H1 (cell line): ENCODE data around the gene GNAQ. TPM values are rescaled to one million over a fixed set of nuclear protein-coding genes. Genes with fewer than 3 reads are reported as not detected.

ENCODE experiments used
- CTCF ChIA-PET: fragments of 300-600 bp; sonication (Branson Sonifier 250); formaldehyde crosslinking; loops from one replicate; lab custom pipeline; 2021; ENCODE audit not compliant: partially characterized antibody; lab: Charles Lee
- POLR2A ChIA-PET: fragments of 300-600 bp; sonication (Branson Sonifier 250); formaldehyde crosslinking; loops from one replicate; lab custom pipeline; 2021; ENCODE audit warnings: inconsistent platforms; ENCODE audit not compliant: partially characterized antibody; lab: Charles Lee
- DNase-seq, 2 experiments: peaks; one replicate each; pipeline versions ENCODE4 v3.0.0 to v3.0.0-alpha.2; 2010 to 2022; ENCODE audit warnings: low spot score in 2 of 2, low read depth in 1 of 2, mixed read lengths in 1 of 2
- FAIRE-seq: peaks from 2 replicates; lab custom pipeline; 2011; peaks lifted over from hg19 to GRCh38; lab: Jason Lieb, UNC
- H2AFZ ChIP-seq: 2 replicates; pipeline ENCODE4 v1.8.1; 2012; ENCODE audit warnings: low read length, inconsistent platforms
- H2AK5ac ChIP-seq: 2 replicates; pipeline ENCODE4 v1.6.1; 2013; ENCODE audit warnings: low read depth, low read length
- H2BK120ac ChIP-seq: replicated peaks from 2 replicates; pipeline ENCODE3; 2013; ENCODE audit warnings: low read depth, low read length, inconsistent platforms
- H2BK12ac ChIP-seq: 2 replicates; pipeline ENCODE4 v1.6.1; 2013; ENCODE audit warnings: low read depth, low read length
- H2BK15ac ChIP-seq: 2 replicates; pipeline ENCODE4 v1.6.1; 2013; ENCODE audit warnings: low read length
- H2BK20ac ChIP-seq: 2 replicates; pipeline ENCODE4 v1.6.1; 2013; ENCODE audit warnings: low read length
- H2BK5ac ChIP-seq: 2 replicates; pipeline ENCODE4 v1.6.1; 2013; ENCODE audit warnings: low read depth, low read length
- H3K14ac ChIP-seq: 2 replicates; pipeline ENCODE4 v1.6.1; 2013; ENCODE audit warnings: inconsistent platforms; ENCODE audit not compliant: insufficient read length
- H3K18ac ChIP-seq: 2 replicates; pipeline ENCODE4 v1.6.1; 2013; ENCODE audit warnings: low read length; ENCODE audit errors: extremely low read depth
- H3K23ac ChIP-seq: 2 replicates; pipeline ENCODE4 v1.6.1; 2013; ENCODE audit warnings: inconsistent platforms; ENCODE audit not compliant: insufficient read length
- H3K23me2 ChIP-seq: 2 replicates; pipeline ENCODE4 v1.6.1; 2013; ENCODE audit warnings: low read depth, low read length
- H3K27ac ChIP-seq: 2 replicates; pipeline ENCODE4 v1.6.1; 2011; ENCODE audit warnings: low read depth, low read length, inconsistent platforms
- H3K27me3 ChIP-seq, 4 experiments: replicated peaks in 1 of 4; 1 replicate in 1 of 4; 2 replicates in 3 of 4; pipeline versions ENCODE4 v1.6.1 to v1.8.1; 2011 to 2013; ENCODE audit warnings: low read length in 3 of 4, mild to moderate bottlenecking in 3 of 4, inconsistent platforms in 2 of 4, mixed read lengths in 2 of 4, moderate library complexity in 1 of 4; ENCODE audit not compliant: control insufficient read depth in 3 of 4, insufficient read depth in 3 of 4; ENCODE audit errors: extremely low read depth in 1 of 4
- H3K36me3 ChIP-seq, 4 experiments: 2 replicates each; pipeline versions ENCODE4 v1.6.1 to v1.8.1; 2011 to 2013; ENCODE audit warnings: mild to moderate bottlenecking in 4 of 4, low read length in 3 of 4, moderate library complexity in 2 of 4, control low read depth in 1 of 4, inconsistent platforms in 1 of 4; ENCODE audit not compliant: insufficient read depth in 4 of 4, control insufficient read depth in 2 of 4
- H3K4ac ChIP-seq: replicated peaks from 2 replicates; pipeline ENCODE3; 2013; ENCODE audit warnings: low read length, low read depth, mixed read lengths, inconsistent platforms; ENCODE audit not compliant: insufficient read length
- H3K4me1 ChIP-seq, 4 experiments: replicated peaks in 1 of 4; 1 replicate in 1 of 4; 2 replicates in 3 of 4; pipeline versions ENCODE4 v1.6.1 to v1.8.1; 2011 to 2013; ENCODE audit warnings: low read length in 3 of 4, inconsistent platforms in 2 of 4, mixed read lengths in 1 of 4; ENCODE audit not compliant: insufficient read depth in 4 of 4, control insufficient read depth in 3 of 4
- H3K4me2 ChIP-seq, 2 experiments: 2 replicates each; pipeline versions ENCODE4 v1.6.1 to v1.8.1; 2011 to 2013; ENCODE audit warnings: low read depth in 2 of 2, low read length in 2 of 2, control low read depth in 1 of 2, inconsistent platforms in 1 of 2, mild to moderate bottlenecking in 1 of 2; ENCODE audit not compliant: insufficient read depth in 1 of 2
- H3K4me3 ChIP-seq, 4 experiments: fragments of 200-600, 300-600 bp in 1 of 4; sonication (generic), shearing (Covaris generic), sonication (Bioruptor Twin) in 1 of 4; 2 replicates each; pipeline versions ENCODE4 v1.5.1 to v1.8.1; 2011 to 2016; ENCODE audit warnings: low read length in 4 of 4, low read depth in 3 of 4, control low read depth in 2 of 4, inconsistent platforms in 2 of 4, mild to moderate bottlenecking in 2 of 4, mixed read lengths in 1 of 4, moderate library complexity in 1 of 4; ENCODE audit not compliant: insufficient read depth in 2 of 4; ENCODE audit errors: extremely low read depth in 1 of 4
- H3K56ac ChIP-seq: replicated peaks from 2 replicates; pipeline ENCODE3; 2013; ENCODE audit warnings: low read depth, mild to moderate bottlenecking, mixed read lengths, low read length, inconsistent platforms; ENCODE audit not compliant: insufficient read length
- H3K79me1 ChIP-seq: 2 replicates; pipeline ENCODE4 v1.6.1; 2013; ENCODE audit warnings: low read depth, low read length, control low read depth
- H3K79me2 ChIP-seq, 2 experiments: 2 replicates each; pipeline versions ENCODE4 v1.6.1 to v1.8.1; 2012 to 2013; ENCODE audit warnings: low read length in 2 of 2, mild to moderate bottlenecking in 2 of 2, inconsistent platforms in 1 of 2; ENCODE audit not compliant: insufficient read depth in 2 of 2, control insufficient read depth in 1 of 2
- H3K9ac ChIP-seq, 4 experiments: replicated peaks in 1 of 4; 1 replicate in 1 of 4; 2 replicates in 3 of 4; pipeline versions ENCODE4 v1.6.1 to v1.8.1; 2011 to 2013; ENCODE audit warnings: low read depth in 3 of 4, low read length in 3 of 4, control low read depth in 2 of 4, mild to moderate bottlenecking in 2 of 4, moderate library complexity in 2 of 4, inconsistent platforms in 1 of 4; ENCODE audit errors: extremely low read depth in 1 of 4
- H3K9me3 ChIP-seq, 2 experiments: 2 replicates each; pipeline versions ENCODE4 v1.6.1 to v1.8.1; 2012 to 2013; ENCODE audit warnings: mild to moderate bottlenecking in 2 of 2, moderate library complexity in 2 of 2, control low read depth in 1 of 2, inconsistent platforms in 1 of 2, low read depth in 1 of 2, low read length in 1 of 2, mixed read lengths in 1 of 2; ENCODE audit not compliant: insufficient read depth in 2 of 2
- H4K20me1 ChIP-seq, 2 experiments: replicated peaks in 1 of 2; 2 replicates each; pipeline versions ENCODE3 to v1.8.1; 2011 to 2013; ENCODE audit warnings: inconsistent platforms in 2 of 2, low read length in 2 of 2, mild to moderate bottlenecking in 1 of 2; ENCODE audit not compliant: insufficient read depth in 2 of 2, control insufficient read depth in 1 of 2
- H4K5ac ChIP-seq: 2 replicates; pipeline ENCODE4 v1.6.1; 2013; ENCODE audit warnings: low read length, low read depth, mixed read lengths, inconsistent platforms; ENCODE audit not compliant: insufficient read length
- H4K8ac ChIP-seq: 2 replicates; pipeline ENCODE4 v1.8.0; 2013; ENCODE audit warnings: mild to moderate bottlenecking, moderate library complexity, low read length, inconsistent platforms; ENCODE audit not compliant: insufficient read depth; ENCODE audit errors: extremely low read depth
- H4K91ac ChIP-seq: replicated peaks from 2 replicates; pipeline ENCODE3; 2013; ENCODE audit warnings: low read length, mixed read lengths, inconsistent platforms; ENCODE audit not compliant: insufficient read length
- ATF3 ChIP-seq: IDR thresholded peaks from 2 replicates; pipeline ENCODE4 v1.6.1; 2011; ENCODE audit warnings: low read depth, mild to moderate bottlenecking, low read length; ENCODE audit not compliant: insufficient read depth
- HDAC2 ChIP-seq, 2 experiments: fragments of 300-600 bp in 1 of 2; sonication (generic) in 1 of 2; IDR thresholded peaks; 2 replicates each; pipeline ENCODE4 v1.6.1; 2011 to 2012; ENCODE audit warnings: low read depth in 2 of 2, low read length in 2 of 2, mild to moderate bottlenecking in 2 of 2, moderate library complexity in 2 of 2, borderline replicate concordance in 1 of 2, inconsistent platforms in 1 of 2
- KDM1A ChIP-seq: fragments of 200-600, 300-600 bp; sonication (generic); IDR thresholded peaks from 2 replicates; pipeline ENCODE4 v1.7.1; 2016; ENCODE audit warnings: mild to moderate bottlenecking, low read length, borderline replicate concordance
- KDM5A ChIP-seq: fragments of 200-600 bp; IDR thresholded peaks from 2 replicates; pipeline ENCODE4 v1.7.1; 2012; ENCODE audit warnings: mild to moderate bottlenecking, low read length, inconsistent platforms, mixed read lengths
- POU5F1 ChIP-seq: IDR thresholded peaks from 2 replicates; pipeline ENCODE4 v1.6.1; 2011; ENCODE audit warnings: low read depth, mild to moderate bottlenecking, low read length, moderate library complexity
- RAD21 ChIP-seq, 2 experiments: IDR thresholded peaks in 1 of 2; conservative IDR thresholded peaks in 1 of 2; 2 replicates each; pipeline ENCODE4 v1.6.1; 2011; ENCODE audit warnings: low read depth in 2 of 2, low read length in 2 of 2, improper control_type of control experiment in 1 of 2, inconsistent platforms in 1 of 2, mild to moderate bottlenecking in 1 of 2, moderate library complexity in 1 of 2
- SP1 ChIP-seq: IDR thresholded peaks from 2 replicates; pipeline ENCODE4 v1.6.1; 2011; ENCODE audit warnings: low read depth, low read length
- SP4 ChIP-seq: IDR thresholded peaks from 2 replicates; pipeline ENCODE4 v1.6.1; 2012; ENCODE audit warnings: low read length, inconsistent platforms
- TEAD4 ChIP-seq: IDR thresholded peaks from 2 replicates; pipeline ENCODE4 v1.6.1; 2012; ENCODE audit warnings: low read depth, low read length, inconsistent platforms, mixed read lengths
- USF2 ChIP-seq: IDR thresholded peaks from 2 replicates; pipeline ENCODE4 v1.6.1; 2011; ENCODE audit warnings: low read length, improper control_type of control experiment
- WGBS, 2 experiments: shearing (Covaris generic) in 1 of 2; methylation state at CpG; one replicate each; pipeline versions ENCODE4 v1.1.6 to v1.1.7; 2013 to 2015; ENCODE audit warnings: low lambda C conversion rate in 2 of 2, mixed read lengths in 2 of 2, inconsistent platforms in 1 of 2, low coverage in 1 of 2, missing lambda C conversion rate in 1 of 2; ENCODE audit not compliant: insufficient replicate concordance in 2 of 2, insufficient coverage in 1 of 2, insufficient read length in 1 of 2; ENCODE audit errors: extremely low coverage in 1 of 2, missing lambda C conversion rate in 1 of 2; 5-methylcytosine and 5-hydroxymethylcytosine counted together
- polyA plus RNA-seq, 7 experiments: library from polyadenylated mRNA; depleted of rRNA in 3 of 7; stranded (reverse) in 5 of 7; unstranded in 2 of 7; fragments of >200 nt in 5 of 7; fragments of 200-250 nt in 2 of 7; gene quantifications; 1 replicate in 5 of 7; 2 replicates in 1 of 7; 4 replicates in 1 of 7; pipeline versions ENCODE4 v1.2.1 to v1.2.3, GENCODE V29; 2011 to 2013; ENCODE audit warnings: missing spikeins in 2 of 7, mixed read lengths in 2 of 7
- total RNA-seq: library from RNA; stranded (reverse); fragmentation: NEBNext Ultra II Directional; extraction: Animal tissue kit (Norgen Biotek cat#: 25700); gene quantifications from 2 replicates; pipeline ENCODE4 v1.2.1, GENCODE V29; 2021

The GNAQ gene
- total and polyA plus RNA-seq, 2 of the 8 experiments (the other 6 are each of a cell fraction or from before 2014, with no cell fraction given) = 22.8 to 63.8 TPM

GRCh38 chr9:77738932-77739331 lies 292.7 kb downstream of the GNAQ start:
- Histone ChIP-seq H3K4me3 (no peak overlapping the region), H3K27ac (no peak overlapping the region), H3K14ac (no peak overlapping the region), H4K91ac (no peak overlapping the region), H3K79me2 (no peaks in the 10 kb centered on the region), H2AK5ac (no peak overlapping the region), H2BK5ac (no peak overlapping the region), H3K18ac (no peak overlapping the region), H3K4me1 (peaks cover 1 to 12% (median 8%) of the 10 kb centered on the region in 4 experiments; a peak in 4 of 7 replicates), H3K36me3 (no peaks in the 10 kb centered on the region), H3K23me2 (no peaks in the 10 kb centered on the region), H3K23ac (no peak overlapping the region), H3K9ac (no peak overlapping the region), H3K9me3 (no peaks in the 10 kb centered on the region), H4K20me1 (no peaks in the 10 kb centered on the region), H2BK12ac (no peak overlapping the region), H2BK15ac (no peak overlapping the region), H3K27me3 (no peaks in the 10 kb centered on the region; a peak in 1 of 7 replicates), H3K4me2 (no peak overlapping the region), H2AFZ (no peak overlapping the region), H4K5ac (no peak overlapping the region), H2BK120ac (no peak overlapping the region), H3K79me1 (no peaks in the 10 kb centered on the region), H3K56ac (no peak overlapping the region), H3K4ac (no peak overlapping the region), H2BK20ac (no peak overlapping the region), H4K8ac (no peak overlapping the region)
- DNase-seq (no peak), FAIRE-seq (no peak)
- 79% methylated on average over 4 of the region's 4 CpGs; no CpG with 5 or more reads in 1 of the 2 experiments for WGBS, 2 experiments
- TF ChIP-seq POU5F1 = no peak
- no peak for TF ChIP-seq HDAC2 (IDR thresholded peaks at IDR 0.05; ENCODE audit: borderline replicate concordance in 1 of 2, low read depth in 2 of 2, low read length in 2 of 2)
- TF ChIP-seq KDM1A = no peak
- TF ChIP-seq ATF3 = no peak
- TF ChIP-seq KDM5A = no peak
- no peak for TF ChIP-seq TEAD4
- no peak for TF ChIP-seq SP1
- TF ChIP-seq SP4 = no peak
- TF ChIP-seq RAD21 (IDR thresholded peaks at IDR 0.05 in 1 of 2, conservative IDR thresholded peaks at IDR 0.05 in 1 of 2; ENCODE audit: low read depth in 2 of 2, low read length in 2 of 2) = no peak
- TF ChIP-seq USF2 = no peak
- ChIA-PET POLR2A (no interaction called here), CTCF (interaction anchor here (2.0 to 3.3 kb wide), 2 partner anchors 13 to 282 kb away, joined by 14 to 15 read pairs; no protein-coding TSS in a partner anchor)
